ENCODE results near the gene SMARCC1.

Gene SMARCC1

DNA sequence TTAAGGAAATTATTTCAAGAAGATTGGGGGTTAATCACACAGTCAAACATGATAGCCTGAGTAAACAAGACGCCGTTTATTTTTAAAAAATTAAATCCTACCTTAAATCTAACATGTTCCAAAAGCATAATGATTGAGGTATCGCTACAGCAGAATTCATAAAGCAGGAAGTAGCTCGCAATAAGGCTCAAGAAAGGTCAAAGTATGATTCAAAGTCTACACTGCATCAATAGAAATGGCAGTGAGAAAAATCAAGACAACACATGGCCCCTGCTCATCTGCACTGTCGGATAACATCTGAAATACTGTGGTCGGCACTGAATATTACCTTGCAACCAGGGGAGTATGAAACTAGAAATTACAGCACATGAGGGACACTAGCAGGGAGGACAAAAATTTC lies 93.2 kb downstream of the SMARCC1 start:
- no peak for DNase-seq

- DNase-seq = no peak
These were observed 96.7 kb downstream of the SMARCC1 start for GRCh38 chr3:47685037-47685436.

DNA sequence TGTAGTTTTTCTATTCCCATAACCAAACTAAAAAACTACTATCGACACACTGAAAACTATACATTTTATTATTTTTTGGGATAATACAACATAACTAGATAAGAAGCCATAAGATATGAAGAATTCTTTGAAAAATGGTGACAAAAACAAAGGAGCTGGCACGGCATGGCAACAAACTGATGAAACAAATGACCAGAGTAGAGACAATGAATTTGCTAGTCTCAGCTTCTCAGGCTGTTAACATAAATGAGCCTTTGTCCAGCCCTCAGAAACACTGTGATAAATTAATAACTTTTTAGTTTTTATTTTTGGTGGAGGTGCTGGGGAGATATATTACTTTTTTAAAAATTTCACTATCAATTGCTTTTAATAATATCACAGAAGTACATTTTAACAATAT lies 100.7 kb downstream of the SMARCC1 start:
- no peak for DNase-seq

- no peak for DNase-seq
These were observed 103.0 kb downstream of the SMARCC1 start for GRCh38 chr3:47678446-47679338.

DNA sequence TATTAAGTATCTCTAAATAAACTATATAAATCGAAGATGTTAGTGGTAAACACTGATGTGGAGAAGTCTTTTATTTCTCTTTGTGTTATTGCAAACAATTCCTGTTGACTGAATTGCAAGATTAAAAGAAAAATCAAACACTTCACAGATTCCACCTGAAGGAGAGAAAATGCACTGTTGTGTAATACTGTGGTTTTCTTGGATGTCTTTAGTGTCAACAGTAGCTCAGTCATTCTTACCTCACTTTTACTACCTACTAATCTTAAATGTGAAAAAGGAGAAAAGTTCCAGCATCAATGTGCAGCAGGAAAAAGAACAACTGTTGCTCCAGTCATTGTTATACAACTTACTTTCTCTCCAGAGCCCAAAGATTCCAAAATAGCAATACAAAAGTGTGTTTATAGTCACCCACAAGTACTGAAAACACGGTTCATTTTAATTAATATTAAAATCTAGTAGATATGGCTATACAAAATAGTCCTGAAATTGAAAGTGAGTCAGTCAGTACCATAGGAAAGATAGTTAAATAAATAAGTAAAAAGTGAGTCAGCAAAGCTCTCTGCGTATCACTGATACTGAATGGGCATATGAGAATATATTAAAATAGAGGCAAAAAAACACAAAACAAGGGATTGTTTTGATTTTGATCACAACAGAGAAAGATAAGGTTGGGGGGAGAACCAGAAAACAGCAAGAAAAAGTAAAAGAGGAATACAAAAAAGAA lies 112.5 kb downstream of the SMARCC1 start:
- DNase-seq = no peak

DNA sequence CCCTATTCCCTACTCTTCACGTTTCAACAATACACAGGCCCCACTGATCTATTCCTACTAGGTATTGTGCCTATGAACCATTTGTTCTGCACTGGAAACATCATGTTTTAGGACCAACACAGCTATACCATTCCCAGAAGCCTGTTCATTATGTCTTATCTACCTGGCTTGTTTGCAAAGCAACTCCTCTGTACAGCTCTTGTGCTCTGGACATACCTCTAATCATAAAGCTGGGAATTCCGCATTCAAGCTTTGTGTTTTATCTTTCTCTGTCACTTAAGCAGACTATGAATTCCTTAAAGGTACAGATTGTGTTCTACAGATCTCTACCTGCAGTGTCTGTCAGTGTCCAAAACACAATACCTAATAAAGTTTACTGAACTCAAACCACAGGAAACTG lies 115.6 kb downstream of the SMARCC1 start:
- DNase-seq = no peak

DNA sequence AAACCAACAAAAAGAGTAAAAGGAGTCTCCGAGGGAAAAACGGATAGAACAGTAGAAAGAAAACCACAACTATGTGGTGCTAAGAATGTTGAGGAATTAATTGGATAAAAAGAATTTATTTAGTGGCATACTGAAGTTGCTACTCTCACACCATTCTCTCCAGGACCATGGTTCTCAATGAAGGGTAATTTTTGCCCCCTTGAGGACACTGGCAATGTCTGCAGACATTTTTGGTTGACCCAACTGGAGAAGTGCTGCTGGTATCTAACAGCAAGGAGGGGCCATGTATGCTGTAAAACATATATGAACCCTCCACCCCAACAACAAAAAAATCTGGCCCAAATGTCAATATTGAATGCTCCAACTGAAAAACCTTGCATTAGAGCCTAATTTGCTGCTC lies 117.2 kb downstream of the SMARCC1 start:
- DNase-seq = peak; percentile 37

DNA sequence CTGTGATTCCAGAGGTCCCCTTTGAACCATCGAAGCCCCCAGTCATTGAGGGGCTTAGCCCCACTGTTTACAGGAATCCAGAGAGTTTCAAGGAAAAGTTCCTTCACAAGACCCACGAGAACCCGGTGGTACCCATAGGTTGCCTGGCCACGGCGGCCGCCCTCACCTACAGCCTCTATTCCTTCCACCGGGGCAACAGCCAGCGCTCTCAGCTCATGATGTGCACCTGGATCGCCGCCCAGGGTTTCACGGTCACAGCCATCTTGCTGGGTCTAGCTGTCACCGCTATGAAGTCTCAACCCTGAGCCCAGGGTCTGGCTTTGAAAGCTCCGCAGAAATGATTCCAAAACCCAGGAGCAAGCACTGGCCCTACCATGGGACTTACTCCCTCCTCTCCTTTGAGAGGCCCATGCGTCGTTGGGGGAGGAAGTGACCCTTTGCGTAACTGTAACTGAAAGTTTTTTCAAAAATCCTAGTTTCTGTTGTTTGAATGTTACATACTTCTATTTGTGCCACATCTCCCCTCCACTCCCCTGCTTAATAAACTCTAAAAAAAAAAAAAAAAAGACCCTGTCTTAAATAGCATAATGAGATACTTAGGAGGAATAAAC lies 118.0 kb downstream of the SMARCC1 start:
- no peak for DNase-seq

GRCh38 chr3:47661121-47661752 lies 120.5 kb downstream of the SMARCC1 start:
- DNase-seq = no peak

DNA sequence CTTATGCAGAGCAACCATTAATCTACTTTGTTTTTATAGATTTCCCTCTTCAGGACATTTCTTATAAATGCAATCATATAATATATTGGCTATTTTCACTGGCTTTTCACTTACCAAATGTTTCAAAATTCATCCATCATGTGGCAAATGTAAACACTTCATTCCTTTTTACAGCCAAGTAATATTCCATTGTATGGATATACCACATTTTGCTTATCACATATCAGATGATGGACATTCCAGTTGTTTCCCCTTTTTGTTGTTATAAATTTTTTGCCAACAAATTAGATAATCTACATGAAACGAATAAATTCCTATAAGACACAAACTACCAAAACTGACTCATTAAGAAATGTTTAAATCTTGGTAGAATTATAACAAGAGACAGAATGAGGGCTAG lies 123.2 kb downstream of the SMARCC1 start:
- no peak for DNase-seq

GRCh38 chr3:47652142-47652541 lies 129.6 kb downstream of the SMARCC1 start:
- DNase-seq = no peak

- no peak for DNase-seq
These were observed 131.4 kb downstream of the SMARCC1 start for GRCh38 chr3:47650294-47650693.

GRCh38 chr3:47647550-47647949 lies 134.1 kb downstream of the SMARCC1 start:
- no peak for DNase-seq

DNA sequence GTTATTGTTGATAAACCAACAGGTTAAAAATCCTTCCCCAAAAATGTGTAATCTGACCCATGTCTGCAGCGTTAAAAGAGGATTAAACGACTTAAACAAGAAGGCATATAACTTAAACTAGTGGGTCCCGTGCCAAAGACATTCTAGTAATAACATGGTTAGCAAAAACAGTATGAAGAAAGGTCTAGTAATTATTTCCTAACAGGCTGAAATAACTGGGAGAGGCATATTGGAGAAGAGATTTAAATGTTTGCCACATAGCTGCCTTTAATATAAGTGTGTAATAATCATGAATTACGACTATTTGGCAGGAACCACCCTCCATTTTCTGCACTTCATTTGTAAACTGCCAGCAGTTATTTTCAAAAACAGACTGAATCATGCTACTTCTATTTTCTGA lies 135.3 kb downstream of the SMARCC1 start:
- no peak for DNase-seq

GRCh38 chr3:47645551-47645950 lies 136.1 kb downstream of the SMARCC1 start:
- DNase-seq = no peak

- no peak for DNase-seq
These were observed 138.6 kb downstream of the SMARCC1 start for GRCh38 chr3:47643092-47643491.

DNA sequence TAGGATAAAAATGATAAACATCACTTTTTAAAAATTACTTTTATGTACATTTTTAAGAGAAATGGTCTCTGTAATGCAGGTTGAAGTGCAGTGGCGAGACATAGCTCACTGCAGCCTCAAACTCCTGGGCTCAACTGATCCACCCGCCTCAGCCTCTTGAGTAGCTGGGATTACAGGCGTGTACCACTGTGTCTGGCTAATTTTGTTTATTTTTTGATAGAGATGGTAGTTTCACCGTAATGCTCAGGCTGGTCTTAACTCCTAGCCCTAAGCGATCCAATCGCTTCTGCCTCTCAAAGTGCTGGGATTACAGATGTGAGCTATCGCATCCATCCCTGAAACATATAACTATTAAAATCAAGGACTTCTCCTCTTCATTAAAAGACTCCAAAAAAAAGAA lies 140.0 kb downstream of the SMARCC1 start:
- DNase-seq = no peak

DNA sequence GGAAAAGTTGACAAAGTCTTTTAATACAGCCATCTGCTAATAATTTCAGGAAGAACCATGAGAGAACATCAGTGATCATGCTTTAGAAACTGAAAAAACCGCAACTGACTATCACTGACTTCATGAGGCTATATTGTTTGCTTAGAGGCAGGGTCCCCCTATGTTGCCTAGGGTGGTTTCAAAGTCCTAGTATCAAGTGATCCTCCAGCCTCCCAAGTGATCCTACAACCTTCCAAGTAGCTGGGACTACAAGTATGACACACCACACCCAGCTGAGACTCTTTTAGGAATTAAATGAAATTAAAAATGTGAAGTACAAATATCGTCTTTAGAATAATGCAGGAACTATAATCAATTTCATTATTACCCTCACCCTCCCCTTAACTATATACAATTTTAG lies 144.8 kb downstream of the SMARCC1 start:
- no peak for DNase-seq

DNA sequence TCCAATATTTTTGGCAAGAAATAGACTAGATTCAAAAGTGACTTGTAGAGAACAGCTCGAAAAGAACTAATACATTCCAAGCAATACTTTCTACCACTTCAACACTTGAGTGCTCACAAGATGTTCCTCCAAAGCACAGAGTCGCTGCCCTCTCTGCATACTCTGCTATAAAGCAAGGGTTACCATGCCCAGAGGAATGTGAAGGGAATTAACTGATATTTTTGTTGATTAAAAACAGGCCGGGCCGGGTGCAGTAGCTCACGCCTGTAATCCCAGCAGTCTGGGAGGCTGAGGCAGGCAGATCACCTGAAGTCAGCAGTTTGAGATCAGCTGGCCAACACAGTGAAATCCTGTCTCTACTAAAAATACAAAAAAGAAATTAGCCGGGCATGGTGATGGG lies 145.5 kb downstream of the SMARCC1 start:
- DNase-seq = no peak

DNA sequence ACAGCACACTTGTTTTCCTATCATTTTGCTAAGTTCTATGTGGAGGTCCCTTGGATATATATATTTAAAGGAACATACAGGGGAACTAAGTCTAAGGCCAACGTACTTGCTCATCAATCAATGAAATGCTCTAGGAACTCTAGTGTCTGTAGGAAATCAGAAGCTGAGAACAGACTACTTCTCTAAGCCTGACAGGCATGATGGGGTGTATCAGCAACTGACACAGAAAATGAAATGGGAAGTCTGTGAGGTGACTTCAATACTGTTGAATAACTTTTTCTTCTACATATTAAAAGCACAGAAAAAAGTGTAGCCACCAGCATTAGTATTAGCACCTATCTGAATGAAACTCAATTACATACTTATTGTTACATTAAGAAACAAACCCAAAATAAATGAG lies 146.2 kb downstream of the SMARCC1 start:
- no peak for DNase-seq

DNA sequence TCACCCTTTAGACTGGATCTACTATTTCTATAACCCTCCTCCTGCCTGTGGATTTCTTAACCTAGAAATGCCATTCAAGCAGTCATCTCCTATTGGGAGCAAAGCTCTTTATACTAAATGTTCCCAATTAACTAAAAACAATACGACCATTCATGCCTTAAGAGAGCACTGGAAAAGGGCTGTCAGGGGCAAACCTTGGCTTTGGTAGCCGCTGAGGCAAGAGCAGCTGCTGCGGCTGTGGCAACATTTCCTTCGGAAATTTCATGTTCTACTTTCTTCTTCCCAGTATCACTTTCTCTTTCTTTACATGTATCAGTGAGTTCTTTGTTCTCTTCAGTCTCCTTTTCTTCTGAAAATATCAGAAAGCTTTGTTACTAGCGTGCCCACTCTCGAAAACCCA lies 146.7 kb downstream of the SMARCC1 start:
- DNase-seq = no peak

GRCh38 chr3:47630810-47631209 lies 150.9 kb downstream of the SMARCC1 start:
- no peak for DNase-seq

- no peak for DNase-seq
These were observed 151.9 kb downstream of the SMARCC1 start for GRCh38 chr3:47629770-47630169.
